ENCODE data around the gene CCDC126. TPM values are rescaled to one million over a fixed set of nuclear protein-coding genes. Genes with fewer than 3 reads are reported as not detected.

CCDC126 gene
- polyA plus RNA-seq, 1 donor, result 6.1 TPM

Other genes starting within 250 kb of the CCDC126 start
- gene IGF2BP3, start 126.9 kb upstream of the CCDC126 start, polyA plus RNA-seq (ENCODE audit: insufficient read length), result 27.8 TPM
- 125 TPM for gene TRA2A, start 65.4 kb upstream of the CCDC126 start, polyA plus RNA-seq (ENCODE audit: insufficient read length)
- 2.4 TPM for gene FAM221A, start 82.8 kb downstream of the CCDC126 start, polyA plus RNA-seq (ENCODE audit: insufficient read length)
- 1.1 TPM for gene STK31, start 112.8 kb downstream of the CCDC126 start, polyA plus RNA-seq (ENCODE audit: insufficient read length)

Measured in forelimb muscle (tissue), 1 donor.